Limb (tissue), 2 donors: ENCODE results near the gene NCOA6.
"Not testable (repeated sequence)": the region's sequence is repeated elsewhere in the genome, so short reads cannot be mapped to it uniquely, and the experiment has no call there.

Source experiments
- DNase-seq, 2 donors: peaks; one replicate each; pipeline ENCODE4 v3.0.0-alpha.2; 2016; ENCODE audit errors: extremely low spot score in 2 of 2

NCOA6 gene

GRCh38 chr20:34774886-34775285 lies 50.6 kb downstream of the NCOA6 start:
- no peak for DNase-seq

GRCh38 chr20:34774449-34774848 lies 51.0 kb downstream of the NCOA6 start:
- no peak for DNase-seq

GRCh38 chr20:34773726-34774125 lies 51.7 kb downstream of the NCOA6 start:
- peak in 1 of 2 donors; percentile 11 for DNase-seq

- no peak for DNase-seq
These were observed 53.0 kb downstream of the NCOA6 start for GRCh38 chr20:34772437-34772836.

GRCh38 chr20:34771680-34772081 lies 53.8 kb downstream of the NCOA6 start:
- DNase-seq: no peak

GRCh38 chr20:34768096-34768495 lies 57.4 kb downstream of the NCOA6 start:
- DNase-seq: no peak

- no peak for DNase-seq
These were observed 63.4 kb downstream of the NCOA6 start for GRCh38 chr20:34762031-34762555.

- DNase-seq: no peak
These were observed 70.1 kb downstream of the NCOA6 start for GRCh38 chr20:34755367-34755766.

- no peak for DNase-seq
These were observed 70.8 kb downstream of the NCOA6 start for GRCh38 chr20:34754611-34755010.

GRCh38 chr20:34753706-34754461 lies 71.6 kb downstream of the NCOA6 start:
- DNase-seq: no peak

- DNase-seq: no peak
These were observed 74.0 kb downstream of the NCOA6 start for GRCh38 chr20:34751453-34751852.

- no peak for DNase-seq
These were observed 75.0 kb downstream of the NCOA6 start for GRCh38 chr20:34750484-34750883.

- DNase-seq: no peak
These were observed 76.7 kb downstream of the NCOA6 start for GRCh38 chr20:34748709-34749108.

- no peak for DNase-seq
These were observed 78.0 kb downstream of the NCOA6 start for GRCh38 chr20:34747479-34747878.

- no peak for DNase-seq
These were observed 78.8 kb downstream of the NCOA6 start for GRCh38 chr20:34746674-34747073.

- no peak for DNase-seq
These were observed 80.6 kb downstream of the NCOA6 start for GRCh38 chr20:34744847-34745246.

GRCh38 chr20:34744340-34744739 lies 81.1 kb downstream of the NCOA6 start:
- no peak for DNase-seq

GRCh38 chr20:34743039-34743438 lies 82.4 kb downstream of the NCOA6 start:
- DNase-seq: no peak

- no peak for DNase-seq
These were observed 89.2 kb downstream of the NCOA6 start for GRCh38 chr20:34736106-34736735.

GRCh38 chr20:34732523-34732922 lies 92.9 kb downstream of the NCOA6 start:
- DNase-seq: no peak

GRCh38 chr20:34729416-34729815 lies 96.0 kb downstream of the NCOA6 start:
- DNase-seq: no peak

GRCh38 chr20:34724172-34724571 lies 101.3 kb downstream of the NCOA6 start:
- no peak for DNase-seq

GRCh38 chr20:34722560-34722959 lies 102.9 kb downstream of the NCOA6 start:
- not testable (repeated sequence) for DNase-seq
